Gastroesophageal sphincter (tissue), 4 donors: ENCODE results near the gene SAMM50. TPM values are rescaled to one million over a fixed set of nuclear protein-coding genes. Genes with fewer than 3 reads are reported as not detected.

Source experiments
- ATAC-seq: fragments of 150-250 bp; one replicate; pipeline ENCODE4 v1.9.1; 2016; ENCODE audit warnings: mild to moderate bottlenecking, moderate library complexity
- H3K27ac ChIP-seq, 4 donors: fragments of 200-600 bp; sonication (generic) in 3 of 4; 1 replicate in 3 of 4; 2 replicates in 1 of 4; pipeline ENCODE4 v1.5.1; 2016 to 2019
- H3K27me3 ChIP-seq: fragments of 200-600 bp; sonication (generic); one replicate; pipeline ENCODE4 v1.5.1; 2019
- H3K36me3 ChIP-seq, 2 donors: fragments of 200-600 bp; sonication (generic); one replicate each; pipeline ENCODE4 v1.5.1; 2019; ENCODE audit warnings: control low read depth in 1 of 2
- H3K4me1 ChIP-seq, 3 donors: fragments of 200-600 bp; sonication (generic); 1 replicate in 2 of 3; 2 replicates in 1 of 3; pipeline ENCODE4 v1.5.1; 2016 to 2019; ENCODE audit warnings: control low read depth in 2 of 3
- H3K4me3 ChIP-seq, 2 donors: fragments of 200-600 bp; sonication (generic); one replicate each; pipeline ENCODE4 v1.5.1; 2019; ENCODE audit warnings: mild to moderate bottlenecking in 1 of 2, moderate library complexity in 1 of 2
- H3K9me3 ChIP-seq, 3 donors: fragments of 200-600 bp; sonication (generic); one replicate each; pipeline ENCODE4 v1.5.1; 2017 to 2019; ENCODE audit warnings: control low read depth in 2 of 3
- EP300 ChIP-seq: sonication (generic); formaldehyde crosslinking; IDR thresholded peaks from one replicate; pipeline ENCODE4 v1.6.1; 2017; ENCODE audit warnings: antibody characterized with exemption, mild to moderate bottlenecking
- POLR2A ChIP-seq, 2 donors: fragments of 450-650 bp; IDR thresholded peaks; one replicate each; pipeline ENCODE4 v1.6.1; 2017; ENCODE audit warnings: antibody characterized with exemption in 2 of 2, mild to moderate bottlenecking in 2 of 2, moderate library complexity in 1 of 2
- POLR2AphosphoS5 ChIP-seq: sonication (generic); formaldehyde crosslinking; IDR thresholded peaks from one replicate; pipeline ENCODE4 v1.6.1; 2017; ENCODE audit warnings: antibody characterized with exemption
- WGBS, 2 donors: methylation state at CpG; one replicate each; pipeline ENCODE4 v1.1.5; 2018; ENCODE audit warnings: low coverage in 1 of 2; 5-methylcytosine and 5-hydroxymethylcytosine counted together
- total RNA-seq, 4 donors: library from RNA; depleted of rRNA; stranded (reverse); fragments of >200 nt; gene quantifications; one replicate each; pipeline ENCODE4 v1.1.0, GENCODE V29; 2016
- TF ChIP-seq, protein P1 (sequence below), 4 experiments: fragments of 200-600 bp in 2 of 4; fragments of 450-650 bp in 2 of 4; sonication (generic) in 1 of 4; IDR thresholded peaks; one replicate each; pipeline ENCODE4 v1.5.1; 2017 to 2019; ENCODE audit warnings: antibody characterized with exemption in 4 of 4, mild to moderate bottlenecking in 2 of 4, moderate library complexity in 2 of 4

Gene SAMM50
- total RNA-seq, 4 donors from 2014 or later: 19.8 to 33.4 (median 31.6) TPM

DNA sequence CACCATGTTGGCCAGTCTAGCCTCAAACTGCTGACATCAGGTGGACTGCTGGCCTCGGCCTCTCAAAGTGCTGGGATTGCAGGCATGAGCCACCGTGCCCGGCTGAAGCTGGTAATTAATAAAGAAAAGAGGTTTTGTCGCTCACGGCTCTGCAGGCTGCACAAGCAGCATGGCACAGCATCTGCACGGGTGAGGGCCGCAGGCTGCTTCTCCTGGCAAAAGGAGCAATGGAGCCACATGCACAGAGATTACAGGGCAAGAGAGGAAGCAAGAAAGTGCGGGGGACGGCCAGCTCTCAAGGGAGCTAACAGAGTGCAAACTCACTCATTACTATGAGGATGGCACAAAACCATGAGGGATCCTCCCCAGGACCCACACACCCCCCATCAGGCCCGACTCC lies 64.2 kb downstream of the SAMM50 start:
- no peak overlapping the region for H3K27ac ChIP-seq
- H3K9me3 ChIP-seq: no peaks in the 10 kb centered on the region
- 82% methylated on average over 9 of the region's 10 CpGs; no CpG with 5 or more reads in 1 of the 2 donors for WGBS, 2 donors
- H3K4me1 ChIP-seq: peaks cover 0 to 25% (median 8%) of the 10 kb centered on the region in 3 donors
- ATAC-seq: no peak
- TF ChIP-seq POLR2A (IDR thresholded peaks at IDR 0.05) (no peak), EP300 (no peak), POLR2AphosphoS5 (no peak)
- TF ChIP-seq, protein P1, sequence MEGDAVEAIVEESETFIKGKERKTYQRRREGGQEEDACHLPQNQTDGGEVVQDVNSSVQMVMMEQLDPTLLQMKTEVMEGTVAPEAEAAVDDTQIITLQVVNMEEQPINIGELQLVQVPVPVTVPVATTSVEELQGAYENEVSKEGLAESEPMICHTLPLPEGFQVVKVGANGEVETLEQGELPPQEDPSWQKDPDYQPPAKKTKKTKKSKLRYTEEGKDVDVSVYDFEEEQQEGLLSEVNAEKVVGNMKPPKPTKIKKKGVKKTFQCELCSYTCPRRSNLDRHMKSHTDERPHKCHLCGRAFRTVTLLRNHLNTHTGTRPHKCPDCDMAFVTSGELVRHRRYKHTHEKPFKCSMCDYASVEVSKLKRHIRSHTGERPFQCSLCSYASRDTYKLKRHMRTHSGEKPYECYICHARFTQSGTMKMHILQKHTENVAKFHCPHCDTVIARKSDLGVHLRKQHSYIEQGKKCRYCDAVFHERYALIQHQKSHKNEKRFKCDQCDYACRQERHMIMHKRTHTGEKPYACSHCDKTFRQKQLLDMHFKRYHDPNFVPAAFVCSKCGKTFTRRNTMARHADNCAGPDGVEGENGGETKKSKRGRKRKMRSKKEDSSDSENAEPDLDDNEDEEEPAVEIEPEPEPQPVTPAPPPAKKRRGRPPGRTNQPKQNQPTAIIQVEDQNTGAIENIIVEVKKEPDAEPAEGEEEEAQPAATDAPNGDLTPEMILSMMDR (IDR thresholded peaks at IDR 0.05): no peak
- no peaks in the 10 kb centered on the region for H3K27me3 ChIP-seq
- no peaks in the 10 kb centered on the region for H3K36me3 ChIP-seq
- H3K4me3 ChIP-seq: no peak overlapping the region

DNA sequence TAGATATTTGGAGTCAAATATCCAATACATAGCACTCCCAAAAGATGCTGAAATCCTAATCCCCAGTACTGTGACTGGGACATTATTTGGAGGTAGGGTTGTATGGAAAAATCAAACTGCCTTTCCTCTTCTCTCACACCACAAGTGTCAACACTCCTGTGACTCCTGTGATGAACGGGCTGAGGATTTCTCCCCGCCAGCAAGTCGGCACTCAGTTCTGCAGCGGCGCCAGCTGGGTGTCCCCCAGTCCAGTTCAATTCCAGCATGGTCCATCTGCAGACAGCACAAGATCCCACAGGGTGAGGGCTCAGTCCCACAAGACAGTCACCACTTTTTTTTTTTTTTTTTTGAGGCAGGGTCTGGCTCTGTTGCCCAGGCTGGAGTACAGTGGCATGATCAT lies 64.6 kb downstream of the SAMM50 start:
- Histone ChIP-seq H3K9me3 (no peaks in the 10 kb centered on the region), H3K4me3 (no peak overlapping the region), H3K36me3 (no peaks in the 10 kb centered on the region), H3K4me1 (peaks cover 0 to 29% (median 10%) of the 10 kb centered on the region in 3 donors), H3K27me3 (no peaks in the 10 kb centered on the region), H3K27ac (no peak overlapping the region)
- no peak for ATAC-seq
- 89% methylated on average over 3 of the region's 5 CpGs; no CpG with 5 or more reads in 1 of the 2 donors for WGBS, 2 donors
- TF ChIP-seq POLR2A (IDR thresholded peaks at IDR 0.05): no peak
- TF ChIP-seq, protein P1 (IDR thresholded peaks at IDR 0.05): no peak
- TF ChIP-seq EP300: no peak
- TF ChIP-seq POLR2AphosphoS5: no peak

DNA sequence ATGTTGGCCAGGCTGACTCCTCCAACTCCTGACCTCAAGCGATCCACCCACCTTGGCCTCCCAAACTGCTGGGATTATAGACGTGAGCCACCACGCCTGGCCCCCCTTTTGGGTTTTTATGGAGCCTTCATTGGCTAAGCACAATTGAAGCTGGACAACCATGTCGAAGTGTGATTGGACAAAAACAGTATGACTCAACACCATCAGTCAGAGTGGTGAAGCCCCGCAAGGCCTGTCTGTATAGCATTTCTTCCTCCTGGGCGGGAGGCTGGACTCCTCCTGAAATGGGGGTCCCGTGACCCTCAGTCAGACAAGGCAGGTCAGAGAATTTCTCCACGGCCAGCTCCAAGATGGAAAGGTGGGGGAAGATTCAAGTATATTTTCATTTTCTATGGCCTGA lies 65.7 kb downstream of the SAMM50 start:
- Histone ChIP-seq H3K27me3 (no peaks in the 10 kb centered on the region), H3K36me3 (no peaks in the 10 kb centered on the region), H3K27ac (no peak overlapping the region), H3K9me3 (no peaks in the 10 kb centered on the region), H3K4me3 (no peak overlapping the region), H3K4me1 (peaks cover 0 to 40% (median 15%) of the 10 kb centered on the region in 3 donors)
- WGBS, 2 donors: 90 to 100% methylated on average over 1 to 7 of the region's 8 CpGs
- no peak for TF ChIP-seq POLR2AphosphoS5
- no peak for TF ChIP-seq EP300
- TF ChIP-seq POLR2A (IDR thresholded peaks at IDR 0.05): no peak
- TF ChIP-seq, protein P1 (IDR thresholded peaks at IDR 0.05): no peak
- no peak for ATAC-seq

DNA sequence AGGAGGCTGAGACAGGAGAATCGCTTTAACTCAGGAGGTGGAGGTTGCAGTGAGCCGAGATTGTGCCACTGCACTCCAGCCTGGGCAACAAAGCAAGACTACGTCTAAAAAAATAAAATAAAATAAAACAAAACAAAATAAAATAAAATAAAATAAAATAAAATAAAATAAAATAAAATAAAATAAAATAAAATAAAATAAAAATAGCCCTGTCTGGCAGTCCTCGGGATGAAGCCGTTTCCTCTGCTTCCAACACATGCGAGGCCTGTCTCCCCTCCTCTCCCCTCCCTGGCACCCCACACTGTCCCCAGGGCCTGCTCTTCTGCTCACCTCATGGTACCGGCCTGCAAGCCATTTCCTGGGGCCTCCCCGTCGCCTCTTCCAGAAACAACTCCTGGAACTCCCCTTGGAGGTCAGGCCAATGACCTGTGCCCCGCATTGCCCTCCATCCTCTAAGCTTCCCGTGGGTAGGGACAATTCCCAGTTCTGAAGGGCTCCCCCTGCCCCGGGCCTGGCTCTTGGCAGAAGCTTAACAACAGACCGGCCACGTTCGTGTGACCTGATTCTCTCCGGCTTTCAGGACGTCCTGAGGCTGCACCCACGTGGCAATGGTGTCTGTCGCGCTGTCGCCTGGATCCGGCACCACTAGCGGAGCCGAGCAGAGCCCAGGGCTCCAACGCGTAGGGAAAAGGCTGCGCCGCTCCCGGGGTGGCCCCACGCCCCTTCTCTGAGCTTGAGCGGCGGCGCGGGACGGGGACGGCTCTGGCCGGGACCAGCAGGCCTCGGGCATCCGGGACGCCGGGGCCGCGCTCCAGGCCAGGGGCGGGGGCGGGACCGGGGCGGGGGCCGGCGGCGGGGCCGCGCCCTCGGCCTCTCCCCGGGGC lies 68.4 kb downstream of the SAMM50 start:
- Histone ChIP-seq H3K27ac (peak overlapping the region; percentile 54 to 91 (median 87)), H3K36me3 (no peaks in the 10 kb centered on the region), H3K9me3 (no peaks in the 10 kb centered on the region), H3K27me3 (no peaks in the 10 kb centered on the region), H3K4me3 (peak overlapping the region; percentile 44 to 88), H3K4me1 (peaks cover 0 to 65% (median 18%) of the 10 kb centered on the region in 3 donors)
- peak; percentile 34 to 39 for TF ChIP-seq POLR2A (IDR thresholded peaks at IDR 0.05)
- no peak for TF ChIP-seq EP300
- peak; percentile 68 for ATAC-seq
- WGBS, 2 donors: 36 to 54% methylated on average over 4 to 9 of the region's 54 CpGs

DNA sequence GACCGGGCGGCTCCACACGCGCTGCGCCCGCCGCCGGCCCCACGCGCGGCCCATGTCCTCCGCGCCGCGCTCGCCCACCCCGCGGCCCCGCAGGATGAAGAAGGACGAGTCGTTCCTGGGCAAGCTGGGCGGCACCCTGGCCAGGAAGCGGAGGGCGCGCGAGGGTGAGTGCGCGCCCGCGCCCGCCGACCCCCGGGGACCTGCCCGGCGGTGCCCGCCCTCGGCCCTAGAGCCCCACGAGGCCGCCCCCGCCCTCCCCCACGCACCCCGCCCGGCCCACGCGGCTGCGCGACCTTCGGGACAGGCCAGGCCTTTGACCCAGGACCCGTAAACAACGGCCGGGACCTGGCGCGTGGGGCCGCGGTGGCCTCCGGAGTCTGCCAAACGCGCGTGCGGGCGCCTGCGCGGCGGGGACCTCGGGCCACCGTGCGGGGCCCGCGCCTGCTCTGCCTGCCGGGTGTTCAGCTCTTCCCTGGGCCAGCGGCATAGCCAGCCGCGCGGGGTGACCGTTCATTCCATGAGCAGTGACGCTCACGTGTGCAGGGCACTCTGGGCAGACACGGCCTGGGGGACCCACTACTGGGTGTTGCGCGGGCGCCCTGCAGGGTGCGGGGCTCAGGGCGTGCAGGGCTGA lies 69.2 kb downstream of the SAMM50 start, which contains the start of gene PARVB:
PARVB (plus strand) TSS at position 15 of the 634 bp plus-strand sequence; CDS start at position 53, 38 bp downstream.
- TF ChIP-seq POLR2A (IDR thresholded peaks at IDR 0.05) (peak; percentile 26 to 29), POLR2AphosphoS5 (no peak)
- TF ChIP-seq, protein P1 (IDR thresholded peaks at IDR 0.05): peak in 1 of 4 experiments; percentile 21
- no peaks in the 10 kb centered on the region for H3K9me3 ChIP-seq
- H3K4me3 ChIP-seq: peak within 1 kb of the TSS; percentile 44 to 88
- no peaks in the 10 kb centered on the region for H3K27me3 ChIP-seq
- peaks cover 0 to 72% (median 18%) of the 10 kb centered on the region in 3 donors for H3K4me1 ChIP-seq
- no peaks in the 10 kb centered on the region for H3K36me3 ChIP-seq
- ATAC-seq: peak; percentile 10
- H3K27ac ChIP-seq: peak within 1 kb of the TSS; percentile 54 to 91 (median 87)
- WGBS, 2 donors: no CpG with 5 or more reads among the region's 83 CpGs
